ENCODE measurements around the gene TRAK2. TPM values are rescaled to one million over a fixed set of nuclear protein-coding genes. Genes with fewer than 3 reads are reported as not detected.

TRAK2 gene
- total RNA-seq, 2 donors from 2014 or later = 89.7 to 130 TPM

DNA sequence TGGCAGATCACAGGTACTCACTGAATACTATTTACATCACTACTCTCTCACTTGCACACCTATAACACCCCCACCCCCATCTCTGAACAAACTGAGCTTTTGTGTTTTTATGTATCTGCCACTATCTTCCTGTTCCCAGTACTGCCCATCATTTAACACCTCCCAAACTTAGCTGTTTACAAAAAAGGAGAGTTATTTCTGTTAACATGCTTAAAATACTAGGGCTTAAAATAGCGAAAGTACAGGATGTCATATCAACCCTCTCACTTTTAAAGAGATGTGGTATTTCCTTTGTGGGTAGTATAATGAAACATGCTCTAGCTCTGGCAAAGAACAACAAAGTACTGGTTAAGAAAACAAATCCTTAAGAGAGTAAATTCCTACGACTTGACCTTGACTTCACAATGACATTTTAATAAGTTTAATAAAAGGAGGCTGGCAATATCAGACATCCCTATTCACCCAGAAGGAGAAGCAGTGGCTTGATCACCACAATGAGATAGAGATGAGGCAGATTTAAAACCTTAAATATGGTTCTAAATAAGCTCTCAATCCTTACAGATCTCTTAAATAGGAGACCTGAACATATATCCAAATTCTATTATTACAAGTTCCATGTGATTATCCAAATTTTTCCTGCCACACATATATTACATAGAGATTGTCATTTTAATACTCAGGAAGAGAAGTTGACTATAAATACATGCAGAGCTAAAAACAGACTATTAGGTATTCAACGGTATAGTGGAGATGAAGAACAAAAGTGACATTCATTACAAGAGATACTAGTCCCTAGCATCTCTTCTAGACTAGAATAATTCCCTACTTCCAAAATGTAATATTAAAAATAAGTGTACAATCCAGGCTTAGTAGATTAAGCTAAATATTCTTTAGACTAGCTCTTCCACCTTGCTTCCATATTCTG is 36.9 kb downstream of the TRAK2 start:
- TF ChIP-seq, protein P1, sequence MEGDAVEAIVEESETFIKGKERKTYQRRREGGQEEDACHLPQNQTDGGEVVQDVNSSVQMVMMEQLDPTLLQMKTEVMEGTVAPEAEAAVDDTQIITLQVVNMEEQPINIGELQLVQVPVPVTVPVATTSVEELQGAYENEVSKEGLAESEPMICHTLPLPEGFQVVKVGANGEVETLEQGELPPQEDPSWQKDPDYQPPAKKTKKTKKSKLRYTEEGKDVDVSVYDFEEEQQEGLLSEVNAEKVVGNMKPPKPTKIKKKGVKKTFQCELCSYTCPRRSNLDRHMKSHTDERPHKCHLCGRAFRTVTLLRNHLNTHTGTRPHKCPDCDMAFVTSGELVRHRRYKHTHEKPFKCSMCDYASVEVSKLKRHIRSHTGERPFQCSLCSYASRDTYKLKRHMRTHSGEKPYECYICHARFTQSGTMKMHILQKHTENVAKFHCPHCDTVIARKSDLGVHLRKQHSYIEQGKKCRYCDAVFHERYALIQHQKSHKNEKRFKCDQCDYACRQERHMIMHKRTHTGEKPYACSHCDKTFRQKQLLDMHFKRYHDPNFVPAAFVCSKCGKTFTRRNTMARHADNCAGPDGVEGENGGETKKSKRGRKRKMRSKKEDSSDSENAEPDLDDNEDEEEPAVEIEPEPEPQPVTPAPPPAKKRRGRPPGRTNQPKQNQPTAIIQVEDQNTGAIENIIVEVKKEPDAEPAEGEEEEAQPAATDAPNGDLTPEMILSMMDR (IDR thresholded peaks at IDR 0.05) = no peak
- Histone ChIP-seq H3K36me3 (no peaks in the 10 kb centered on the region), H3K27me3 (no peaks in the 10 kb centered on the region), H3K9me3 (no peaks in the 10 kb centered on the region), H3K4me1 (peaks cover 0 to 66% of the 10 kb centered on the region in 2 donors), H3K4me3 (no peak overlapping the region), H3K27ac (peak overlapping the region; percentile 76 to 85)
- no peak for DNase-seq (ENCODE audit: low spot score)

DNA sequence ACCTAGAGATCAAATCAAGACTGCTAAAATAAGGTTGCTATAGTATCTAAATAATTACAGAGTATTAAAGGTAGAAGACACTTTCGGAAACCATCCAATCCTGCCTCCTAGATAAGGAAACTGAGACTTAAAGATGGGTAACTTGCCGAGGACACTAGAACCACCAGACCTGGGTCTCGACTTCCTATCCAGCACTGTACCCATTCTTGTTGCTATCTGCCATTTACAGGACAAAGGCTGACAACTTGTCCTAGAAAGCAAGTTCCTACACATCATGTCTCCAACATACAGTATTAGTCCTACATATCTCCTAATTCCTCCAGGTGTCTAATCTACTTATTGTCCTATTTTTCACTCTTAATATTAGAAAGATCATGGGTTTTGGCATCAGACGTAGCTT is 37.7 kb downstream of the TRAK2 start:
- H3K27me3 ChIP-seq = no peaks in the 10 kb centered on the region
- H3K36me3 ChIP-seq = no peaks in the 10 kb centered on the region
- TF ChIP-seq, protein P1 (IDR thresholded peaks at IDR 0.05) = no peak
- peaks cover 0 to 66% of the 10 kb centered on the region in 2 donors for H3K4me1 ChIP-seq
- no peaks in the 10 kb centered on the region for H3K9me3 ChIP-seq
- no peak overlapping the region for H3K4me3 ChIP-seq
- peak overlapping the region; percentile 76 to 85 for H3K27ac ChIP-seq
- DNase-seq (ENCODE audit: low spot score) = no peak

DNA sequence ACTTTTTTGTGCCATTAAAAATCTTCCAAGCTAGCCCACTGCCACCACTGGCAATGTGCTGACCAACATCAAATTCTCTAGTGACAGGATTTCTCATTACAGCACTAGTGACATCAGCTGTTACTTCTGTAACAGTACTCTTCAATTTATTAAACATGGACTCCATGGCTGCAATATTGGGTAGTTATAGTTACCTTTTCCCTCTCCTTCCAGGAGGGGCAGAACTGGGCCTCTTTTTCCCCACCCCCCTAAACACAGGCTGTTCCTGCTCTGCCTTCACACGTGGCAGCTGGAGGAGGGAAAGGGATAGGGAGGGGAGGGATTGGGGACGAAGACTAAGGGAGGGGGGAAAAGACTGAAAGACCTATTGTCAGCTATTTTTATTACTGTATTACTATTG is 38.1 kb downstream of the TRAK2 start:
- Histone ChIP-seq H3K9me3 (no peaks in the 10 kb centered on the region), H3K36me3 (no peaks in the 10 kb centered on the region), H3K27ac (peak overlapping the region; percentile 76 to 85), H3K4me3 (no peak overlapping the region), H3K27me3 (no peaks in the 10 kb centered on the region), H3K4me1 (peaks cover 0 to 66% of the 10 kb centered on the region in 2 donors)
- DNase-seq (ENCODE audit: low spot score) = no peak
- TF ChIP-seq, protein P1 (IDR thresholded peaks at IDR 0.05) = no peak

DNA sequence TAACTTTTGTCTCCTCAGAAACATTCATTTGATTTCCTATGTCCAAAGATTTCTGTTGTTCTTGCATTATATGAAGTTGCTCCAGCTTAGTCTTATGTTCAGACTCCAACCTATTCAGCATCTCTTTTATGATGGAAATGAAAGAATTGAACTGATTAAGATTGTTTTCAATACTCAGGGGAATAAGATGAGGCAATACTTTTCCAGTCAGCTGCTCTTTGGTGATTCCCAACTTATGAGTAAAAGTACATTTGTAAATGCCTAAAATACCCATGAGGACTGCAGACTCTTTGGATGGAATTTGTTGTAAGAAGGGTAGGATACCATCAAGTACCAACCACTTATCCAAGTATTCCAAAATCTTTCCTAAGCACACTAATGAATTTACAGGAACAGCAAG is 39.8 kb downstream of the TRAK2 start:
- Histone ChIP-seq H3K4me1 (peaks cover 0 to 76% of the 10 kb centered on the region in 2 donors), H3K27me3 (no peaks in the 10 kb centered on the region), H3K9me3 (no peaks in the 10 kb centered on the region), H3K36me3 (no peaks in the 10 kb centered on the region), H3K4me3 (no peak overlapping the region), H3K27ac (peak overlapping the region in 1 of 2 donors; percentile 85)
- DNase-seq (ENCODE audit: low spot score) = no peak
- TF ChIP-seq, protein P1 (IDR thresholded peaks at IDR 0.05) = no peak

DNA sequence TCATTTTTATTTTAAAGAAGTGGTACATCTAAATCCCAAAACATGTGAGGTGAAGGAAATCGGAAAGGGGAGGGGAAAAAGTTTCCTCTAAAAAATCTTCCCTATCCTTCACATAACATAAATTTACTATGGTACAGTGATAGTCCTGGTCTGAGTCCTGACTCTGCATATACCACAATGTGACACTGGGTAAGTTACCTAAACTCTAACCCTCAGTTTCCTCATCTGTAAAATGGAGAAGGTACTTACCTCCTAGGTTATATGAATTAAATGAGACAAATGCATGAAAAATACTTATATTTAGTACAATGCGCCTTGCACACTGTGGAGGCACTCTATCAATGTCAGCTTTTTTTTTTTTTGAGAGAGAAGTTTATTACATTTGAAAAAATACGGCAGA is 42.3 kb downstream of the TRAK2 start:
- Histone ChIP-seq H3K27ac (no peak overlapping the region), H3K4me1 (peaks cover 0 to 76% of the 10 kb centered on the region in 2 donors), H3K9me3 (no peaks in the 10 kb centered on the region), H3K4me3 (no peak overlapping the region), H3K27me3 (no peaks in the 10 kb centered on the region), H3K36me3 (no peaks in the 10 kb centered on the region)
- TF ChIP-seq, protein P1 (IDR thresholded peaks at IDR 0.05) = no peak
- DNase-seq (ENCODE audit: low spot score) = no peak
